ENCODE data around the gene KCNJ2.

DNA sequence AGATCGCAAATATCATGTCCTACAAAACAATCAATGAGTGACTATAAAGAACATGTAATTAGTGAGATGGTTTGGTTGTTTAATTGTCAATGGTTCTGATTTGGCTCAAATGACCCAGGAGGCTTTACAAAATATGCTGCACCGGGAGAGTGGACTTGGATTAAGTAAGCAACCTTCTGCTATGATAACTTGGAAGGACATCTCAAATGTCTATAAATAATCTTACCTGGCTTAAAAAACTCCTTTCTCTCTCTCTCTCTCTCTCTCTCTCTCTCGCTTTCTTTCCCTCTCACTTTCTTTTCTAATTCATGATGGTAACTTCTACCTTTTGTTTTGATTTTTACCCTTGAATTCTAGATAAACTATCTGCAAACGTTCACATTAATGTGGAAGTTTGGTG, 14.2 kb downstream of the KCNJ2 start:
- no peak for TF ChIP-seq EZH2 (IDR thresholded peaks at IDR 0.05; ENCODE audit: borderline replicate concordance, low read length)
- TF ChIP-seq, protein P1, sequence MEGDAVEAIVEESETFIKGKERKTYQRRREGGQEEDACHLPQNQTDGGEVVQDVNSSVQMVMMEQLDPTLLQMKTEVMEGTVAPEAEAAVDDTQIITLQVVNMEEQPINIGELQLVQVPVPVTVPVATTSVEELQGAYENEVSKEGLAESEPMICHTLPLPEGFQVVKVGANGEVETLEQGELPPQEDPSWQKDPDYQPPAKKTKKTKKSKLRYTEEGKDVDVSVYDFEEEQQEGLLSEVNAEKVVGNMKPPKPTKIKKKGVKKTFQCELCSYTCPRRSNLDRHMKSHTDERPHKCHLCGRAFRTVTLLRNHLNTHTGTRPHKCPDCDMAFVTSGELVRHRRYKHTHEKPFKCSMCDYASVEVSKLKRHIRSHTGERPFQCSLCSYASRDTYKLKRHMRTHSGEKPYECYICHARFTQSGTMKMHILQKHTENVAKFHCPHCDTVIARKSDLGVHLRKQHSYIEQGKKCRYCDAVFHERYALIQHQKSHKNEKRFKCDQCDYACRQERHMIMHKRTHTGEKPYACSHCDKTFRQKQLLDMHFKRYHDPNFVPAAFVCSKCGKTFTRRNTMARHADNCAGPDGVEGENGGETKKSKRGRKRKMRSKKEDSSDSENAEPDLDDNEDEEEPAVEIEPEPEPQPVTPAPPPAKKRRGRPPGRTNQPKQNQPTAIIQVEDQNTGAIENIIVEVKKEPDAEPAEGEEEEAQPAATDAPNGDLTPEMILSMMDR (conservative IDR thresholded peaks at IDR 0.05 in 1 of 2, IDR thresholded peaks at IDR 0.05 in 1 of 2; ENCODE audit: extremely low read depth in 1 of 2, insufficient read depth in 1 of 2, low read depth in 1 of 2, low read length in 2 of 2): no peak
